Uterine smooth muscle cell (primary cell): ENCODE data around the gene ARHGEF26. TPM values are rescaled to one million over a fixed set of nuclear protein-coding genes. Genes with fewer than 3 reads are reported as not detected.

Source experiments
- total RNA-seq: library from RNA; depleted of rRNA; stranded (reverse); fragments of >200 nt; gene quantifications from 2 replicates; pipeline ENCODE4 v1.2.3, GENCODE V29; 2014

Gene ARHGEF26, protein sequence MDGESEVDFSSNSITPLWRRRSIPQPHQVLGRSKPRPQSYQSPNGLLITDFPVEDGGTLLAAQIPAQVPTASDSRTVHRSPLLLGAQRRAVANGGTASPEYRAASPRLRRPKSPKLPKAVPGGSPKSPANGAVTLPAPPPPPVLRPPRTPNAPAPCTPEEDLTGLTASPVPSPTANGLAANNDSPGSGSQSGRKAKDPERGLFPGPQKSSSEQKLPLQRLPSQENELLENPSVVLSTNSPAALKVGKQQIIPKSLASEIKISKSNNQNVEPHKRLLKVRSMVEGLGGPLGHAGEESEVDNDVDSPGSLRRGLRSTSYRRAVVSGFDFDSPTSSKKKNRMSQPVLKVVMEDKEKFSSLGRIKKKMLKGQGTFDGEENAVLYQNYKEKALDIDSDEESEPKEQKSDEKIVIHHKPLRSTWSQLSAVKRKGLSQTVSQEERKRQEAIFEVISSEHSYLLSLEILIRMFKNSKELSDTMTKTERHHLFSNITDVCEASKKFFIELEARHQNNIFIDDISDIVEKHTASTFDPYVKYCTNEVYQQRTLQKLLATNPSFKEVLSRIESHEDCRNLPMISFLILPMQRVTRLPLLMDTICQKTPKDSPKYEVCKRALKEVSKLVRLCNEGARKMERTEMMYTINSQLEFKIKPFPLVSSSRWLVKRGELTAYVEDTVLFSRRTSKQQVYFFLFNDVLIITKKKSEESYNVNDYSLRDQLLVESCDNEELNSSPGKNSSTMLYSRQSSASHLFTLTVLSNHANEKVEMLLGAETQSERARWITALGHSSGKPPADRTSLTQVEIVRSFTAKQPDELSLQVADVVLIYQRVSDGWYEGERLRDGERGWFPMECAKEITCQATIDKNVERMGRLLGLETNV
- 2.1 and 2.2 TPM in 2 replicates for total RNA-seq

GRCh38 chr3:154120961-154121700 lies at the start of gene ARHGEF26:
Gene ARHGEF26 (plus strand): TSS chr3:154121390. CDS start chr3:154121993, 603 bp downstream.

Other genes starting within 250 kb of the ARHGEF26 start
- 48.8 and 59.5 TPM in 2 replicates for gene DHX36, start 203.1 kb downstream of the ARHGEF26 start, total RNA-seq